ENCODE results near the gene HSD17B12.

DNA sequence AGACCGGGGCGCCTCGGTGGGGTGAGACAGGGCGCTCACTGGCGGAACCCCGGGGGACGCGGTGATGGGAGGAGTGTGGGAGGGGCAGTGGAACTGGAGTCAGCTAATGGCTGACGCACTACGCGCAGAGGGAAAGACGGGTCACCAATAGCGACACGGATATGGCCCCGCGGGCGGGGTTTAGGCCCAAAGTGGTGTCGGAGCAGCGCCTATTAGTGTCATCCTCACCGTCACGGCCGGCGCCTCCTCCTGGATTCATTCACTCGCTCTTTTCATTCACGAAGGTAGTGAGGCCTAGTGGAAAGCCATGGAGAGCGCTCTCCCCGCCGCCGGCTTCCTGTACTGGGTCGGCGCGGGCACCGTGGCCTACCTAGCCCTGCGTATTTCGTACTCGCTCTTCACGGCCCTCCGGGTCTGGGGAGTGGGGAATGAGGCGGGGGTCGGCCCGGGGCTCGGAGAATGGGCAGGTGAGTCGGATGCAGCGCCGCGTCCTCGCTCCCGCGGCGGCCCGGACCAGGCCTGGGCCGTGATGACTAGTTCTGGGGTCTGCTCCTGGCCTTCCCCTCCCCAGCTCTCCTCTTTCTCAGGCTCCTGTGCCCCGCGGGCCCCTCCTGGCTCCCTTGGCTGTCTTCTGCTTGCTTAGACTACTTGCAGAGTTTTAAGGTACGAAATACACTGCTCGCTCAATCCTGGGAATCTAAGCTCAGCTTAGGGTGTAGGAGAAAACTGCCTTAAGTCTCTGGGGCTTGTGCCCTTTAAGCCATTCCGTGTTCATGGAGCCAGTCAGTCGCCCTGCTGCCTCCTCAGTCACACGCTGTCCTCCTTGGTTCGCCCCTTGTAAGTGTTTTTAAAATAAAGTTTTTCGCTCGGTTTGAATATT is at the start of gene HSD17B12:
- TF ChIP-seq, protein P1, sequence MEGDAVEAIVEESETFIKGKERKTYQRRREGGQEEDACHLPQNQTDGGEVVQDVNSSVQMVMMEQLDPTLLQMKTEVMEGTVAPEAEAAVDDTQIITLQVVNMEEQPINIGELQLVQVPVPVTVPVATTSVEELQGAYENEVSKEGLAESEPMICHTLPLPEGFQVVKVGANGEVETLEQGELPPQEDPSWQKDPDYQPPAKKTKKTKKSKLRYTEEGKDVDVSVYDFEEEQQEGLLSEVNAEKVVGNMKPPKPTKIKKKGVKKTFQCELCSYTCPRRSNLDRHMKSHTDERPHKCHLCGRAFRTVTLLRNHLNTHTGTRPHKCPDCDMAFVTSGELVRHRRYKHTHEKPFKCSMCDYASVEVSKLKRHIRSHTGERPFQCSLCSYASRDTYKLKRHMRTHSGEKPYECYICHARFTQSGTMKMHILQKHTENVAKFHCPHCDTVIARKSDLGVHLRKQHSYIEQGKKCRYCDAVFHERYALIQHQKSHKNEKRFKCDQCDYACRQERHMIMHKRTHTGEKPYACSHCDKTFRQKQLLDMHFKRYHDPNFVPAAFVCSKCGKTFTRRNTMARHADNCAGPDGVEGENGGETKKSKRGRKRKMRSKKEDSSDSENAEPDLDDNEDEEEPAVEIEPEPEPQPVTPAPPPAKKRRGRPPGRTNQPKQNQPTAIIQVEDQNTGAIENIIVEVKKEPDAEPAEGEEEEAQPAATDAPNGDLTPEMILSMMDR (IDR thresholded peaks at IDR 0.05): no peak
- TF ChIP-seq POLR2AphosphoS5 (IDR thresholded peaks at IDR 0.05; ENCODE audit: low read depth, low read length): peak; percentile 56
- TF ChIP-seq TCF7L2 (IDR thresholded peaks at IDR 0.05; ENCODE audit: low read depth, low read length): peak; percentile 11; the same call in 1 of the 2 replicates
- TF ChIP-seq, protein P2, sequence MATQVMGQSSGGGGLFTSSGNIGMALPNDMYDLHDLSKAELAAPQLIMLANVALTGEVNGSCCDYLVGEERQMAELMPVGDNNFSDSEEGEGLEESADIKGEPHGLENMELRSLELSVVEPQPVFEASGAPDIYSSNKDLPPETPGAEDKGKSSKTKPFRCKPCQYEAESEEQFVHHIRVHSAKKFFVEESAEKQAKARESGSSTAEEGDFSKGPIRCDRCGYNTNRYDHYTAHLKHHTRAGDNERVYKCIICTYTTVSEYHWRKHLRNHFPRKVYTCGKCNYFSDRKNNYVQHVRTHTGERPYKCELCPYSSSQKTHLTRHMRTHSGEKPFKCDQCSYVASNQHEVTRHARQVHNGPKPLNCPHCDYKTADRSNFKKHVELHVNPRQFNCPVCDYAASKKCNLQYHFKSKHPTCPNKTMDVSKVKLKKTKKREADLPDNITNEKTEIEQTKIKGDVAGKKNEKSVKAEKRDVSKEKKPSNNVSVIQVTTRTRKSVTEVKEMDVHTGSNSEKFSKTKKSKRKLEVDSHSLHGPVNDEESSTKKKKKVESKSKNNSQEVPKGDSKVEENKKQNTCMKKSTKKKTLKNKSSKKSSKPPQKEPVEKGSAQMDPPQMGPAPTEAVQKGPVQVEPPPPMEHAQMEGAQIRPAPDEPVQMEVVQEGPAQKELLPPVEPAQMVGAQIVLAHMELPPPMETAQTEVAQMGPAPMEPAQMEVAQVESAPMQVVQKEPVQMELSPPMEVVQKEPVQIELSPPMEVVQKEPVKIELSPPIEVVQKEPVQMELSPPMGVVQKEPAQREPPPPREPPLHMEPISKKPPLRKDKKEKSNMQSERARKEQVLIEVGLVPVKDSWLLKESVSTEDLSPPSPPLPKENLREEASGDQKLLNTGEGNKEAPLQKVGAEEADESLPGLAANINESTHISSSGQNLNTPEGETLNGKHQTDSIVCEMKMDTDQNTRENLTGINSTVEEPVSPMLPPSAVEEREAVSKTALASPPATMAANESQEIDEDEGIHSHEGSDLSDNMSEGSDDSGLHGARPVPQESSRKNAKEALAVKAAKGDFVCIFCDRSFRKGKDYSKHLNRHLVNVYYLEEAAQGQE (IDR thresholded peaks at IDR 0.05; ENCODE audit: insufficient read depth in 1 of 2, low read depth in 2 of 2, low read length in 1 of 2): no peak

All from Panc1 (cell line).